ENCODE measurements around the gene MTHFD2L.
"Not testable (repeated sequence)": the region's sequence is repeated elsewhere in the genome, so short reads cannot be mapped to it uniquely, and the experiment has no call there.

MTHFD2L gene

GRCh38 chr4:74202062-74202586 lies 44.2 kb downstream of the MTHFD2L start:
- H3K4me3 ChIP-seq (replicated peaks; ENCODE audit: low read depth, low read length): no peak overlapping the region
- no peak for TF ChIP-seq CTCF (IDR thresholded peaks at IDR 0.05; ENCODE audit: low read depth, low read length, missing control alignments)
- DNase-seq (ENCODE audit: extremely low read depth, low read depth): no peak

- no peak for TF ChIP-seq CTCF (IDR thresholded peaks at IDR 0.05; ENCODE audit: low read depth, low read length, missing control alignments)
- H3K4me3 ChIP-seq (replicated peaks; ENCODE audit: low read depth, low read length): no peak overlapping the region
- DNase-seq (ENCODE audit: extremely low read depth, low read depth): no peak
Observed at GRCh38 chr4:74203467-74203866, 45.5 kb downstream of the MTHFD2L start.

GRCh38 chr4:74205046-74205445 lies 47.1 kb downstream of the MTHFD2L start:
- no peak overlapping the region for H3K4me3 ChIP-seq (replicated peaks; ENCODE audit: low read depth, low read length)
- TF ChIP-seq CTCF (IDR thresholded peaks at IDR 0.05; ENCODE audit: low read depth, low read length, missing control alignments): no peak
- no peak for DNase-seq (ENCODE audit: extremely low read depth, low read depth)

- no peak for DNase-seq (ENCODE audit: extremely low read depth, low read depth)
- H3K4me3 ChIP-seq (replicated peaks; ENCODE audit: low read depth, low read length): no peak overlapping the region
- TF ChIP-seq CTCF (IDR thresholded peaks at IDR 0.05; ENCODE audit: low read depth, low read length, missing control alignments): no peak
Observed at GRCh38 chr4:74205559-74205958, 47.6 kb downstream of the MTHFD2L start.

GRCh38 chr4:74206088-74206825 lies 48.3 kb downstream of the MTHFD2L start:
- DNase-seq (ENCODE audit: extremely low read depth, low read depth): no peak
- TF ChIP-seq CTCF (IDR thresholded peaks at IDR 0.05; ENCODE audit: low read depth, low read length, missing control alignments): no peak
- no peak overlapping the region for H3K4me3 ChIP-seq (replicated peaks; ENCODE audit: low read depth, low read length)

- not testable (repeated sequence) for H3K4me3 ChIP-seq (replicated peaks; ENCODE audit: low read depth, low read length); DNase-seq (ENCODE audit: extremely low read depth, low read depth)
Observed at GRCh38 chr4:74214457-74215159, 56.7 kb downstream of the MTHFD2L start.

GRCh38 chr4:74215236-74215635 lies 57.3 kb downstream of the MTHFD2L start:
- not testable (repeated sequence) for H3K4me3 ChIP-seq (replicated peaks; ENCODE audit: low read depth, low read length); DNase-seq (ENCODE audit: extremely low read depth, low read depth)

All from HFF-Myc (cell line).